ENCODE data around the gene COL27A1. TPM values are rescaled to one million over a fixed set of nuclear protein-coding genes. Genes with fewer than 3 reads are reported as not detected.

COL27A1 gene
- total and polyA plus RNA-seq, 3 donors from 2014 or later: 9.3 to 68.8 (median 25.7) TPM

GRCh38 chr9:114278881-114279570 is 123.7 kb downstream of the COL27A1 start:
- 79 to 86% methylated on average over 6 to 14 of the region's 14 CpGs for WGBS, 2 donors
- TF ChIP-seq, protein P1, sequence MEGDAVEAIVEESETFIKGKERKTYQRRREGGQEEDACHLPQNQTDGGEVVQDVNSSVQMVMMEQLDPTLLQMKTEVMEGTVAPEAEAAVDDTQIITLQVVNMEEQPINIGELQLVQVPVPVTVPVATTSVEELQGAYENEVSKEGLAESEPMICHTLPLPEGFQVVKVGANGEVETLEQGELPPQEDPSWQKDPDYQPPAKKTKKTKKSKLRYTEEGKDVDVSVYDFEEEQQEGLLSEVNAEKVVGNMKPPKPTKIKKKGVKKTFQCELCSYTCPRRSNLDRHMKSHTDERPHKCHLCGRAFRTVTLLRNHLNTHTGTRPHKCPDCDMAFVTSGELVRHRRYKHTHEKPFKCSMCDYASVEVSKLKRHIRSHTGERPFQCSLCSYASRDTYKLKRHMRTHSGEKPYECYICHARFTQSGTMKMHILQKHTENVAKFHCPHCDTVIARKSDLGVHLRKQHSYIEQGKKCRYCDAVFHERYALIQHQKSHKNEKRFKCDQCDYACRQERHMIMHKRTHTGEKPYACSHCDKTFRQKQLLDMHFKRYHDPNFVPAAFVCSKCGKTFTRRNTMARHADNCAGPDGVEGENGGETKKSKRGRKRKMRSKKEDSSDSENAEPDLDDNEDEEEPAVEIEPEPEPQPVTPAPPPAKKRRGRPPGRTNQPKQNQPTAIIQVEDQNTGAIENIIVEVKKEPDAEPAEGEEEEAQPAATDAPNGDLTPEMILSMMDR (IDR thresholded peaks at IDR 0.05): no peak
- TF ChIP-seq POLR2A (IDR thresholded peaks at IDR 0.05): no peak
- no peak for DNase-seq

GRCh38 chr9:114279693-114280092 is 124.4 kb downstream of the COL27A1 start:
- no peak overlapping the region for H3K27ac ChIP-seq
- DNase-seq: no peak
- no peaks in the 10 kb centered on the region for H3K9me3 ChIP-seq
- 90 to 91% methylated on average over 3 of the region's 3 CpGs for WGBS, 2 donors
- TF ChIP-seq POLR2A (IDR thresholded peaks at IDR 0.05): no peak
- no peak overlapping the region for H3K4me3 ChIP-seq
- H3K36me3 ChIP-seq (ENCODE audit: low read depth, missing control alignments): no peaks in the 10 kb centered on the region
- peaks cover 8% of the 10 kb centered on the region for H3K4me1 ChIP-seq
- no peaks in the 10 kb centered on the region for H3K27me3 ChIP-seq
- intact Hi-C loops (cut with DNase I; ENCODE audit: low total_unique reads): loop anchor here (10.0 kb wide), 1 partner anchor 195 kb away; no protein-coding TSS in a partner anchor

More at GRCh38 chr9:114278881-114279570, 123.7 kb downstream of the COL27A1 start:
- Histone ChIP-seq H3K4me3 (no peak overlapping the region), H3K27ac (no peak overlapping the region), H3K27me3 (no peaks in the 10 kb centered on the region), H3K4me1 (peaks cover 8% of the 10 kb centered on the region), H3K9me3 (no peaks in the 10 kb centered on the region), H3K36me3 (ENCODE audit: low read depth, missing control alignments) (no peaks in the 10 kb centered on the region)
- intact Hi-C loops (cut with DNase I; ENCODE audit: low total_unique reads): no loop called here

DNA sequence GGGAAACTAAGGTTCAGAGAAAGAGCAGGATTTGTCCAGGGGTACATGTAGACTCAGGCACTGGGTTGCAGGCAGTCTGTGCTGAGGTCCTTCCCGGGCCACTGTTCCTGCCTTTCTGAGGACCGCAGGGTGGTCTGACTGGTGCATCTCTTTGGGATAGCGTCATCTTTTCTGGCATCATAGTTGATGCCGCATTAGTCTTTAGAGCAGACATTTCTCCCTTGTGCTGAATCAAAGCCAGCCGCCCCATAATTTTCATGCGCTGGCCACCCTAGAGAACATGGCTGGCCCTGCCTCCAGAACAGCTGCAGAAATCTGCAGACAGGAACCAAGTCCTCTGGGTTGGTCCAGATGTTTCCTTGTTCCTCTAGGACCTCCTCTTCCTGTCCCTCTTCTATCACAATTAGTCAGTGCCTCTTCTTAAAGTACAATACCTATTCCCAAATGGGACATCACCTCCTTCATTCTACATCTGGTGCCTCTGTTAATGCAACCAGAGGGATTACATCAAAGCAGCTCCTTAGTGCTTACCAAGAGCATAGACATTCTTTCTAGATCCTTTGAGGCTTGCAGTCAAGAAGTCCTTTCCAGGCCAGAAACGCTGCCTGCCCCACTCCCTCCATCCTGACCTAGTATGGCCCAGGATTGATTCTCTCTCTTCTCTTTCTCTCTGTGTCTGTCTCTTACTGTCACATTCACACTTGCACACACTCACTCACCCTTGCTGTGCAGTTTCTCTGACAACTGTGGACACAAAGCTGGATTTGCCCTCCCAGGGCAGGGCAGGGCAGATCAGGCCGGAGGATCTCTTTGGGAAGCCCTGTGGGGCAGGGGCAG is 125.5 kb downstream of the COL27A1 start:
- DNase-seq: no peak

DNA sequence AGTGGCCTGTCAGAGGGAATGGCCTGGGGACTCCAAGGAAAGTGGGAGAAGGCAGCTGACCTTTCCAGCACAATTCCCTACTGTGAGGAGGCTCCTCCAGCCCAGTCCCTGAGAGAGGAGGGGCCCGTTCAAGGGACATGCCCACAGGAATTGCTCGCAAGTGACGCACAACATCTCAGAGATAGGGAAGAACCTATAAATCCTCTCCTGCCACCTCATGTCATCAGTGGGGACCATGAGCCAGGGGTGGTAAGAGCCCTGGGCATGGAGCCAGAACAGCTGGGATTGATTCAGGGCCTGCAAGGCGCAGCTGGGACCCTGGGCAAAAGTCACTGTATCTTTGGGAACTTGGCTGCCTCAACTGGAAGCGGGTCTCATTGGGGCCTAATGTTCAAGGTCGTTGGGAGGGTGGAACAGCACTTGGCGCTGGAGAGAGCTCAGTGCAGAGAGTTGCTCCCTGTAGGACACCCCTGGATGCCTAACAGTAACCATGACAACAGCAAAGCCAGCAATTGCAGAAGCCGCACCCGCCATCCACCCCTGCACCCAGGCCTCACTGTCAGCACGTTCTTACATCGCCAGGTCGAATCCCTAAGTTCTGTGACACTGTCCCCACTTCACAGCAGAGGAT is 126.3 kb downstream of the COL27A1 start:
- no peak for TF ChIP-seq POLR2A (IDR thresholded peaks at IDR 0.05)
- TF ChIP-seq, protein P1 (IDR thresholded peaks at IDR 0.05): no peak
- Histone ChIP-seq H3K4me1 (peaks cover 14% of the 10 kb centered on the region), H3K36me3 (ENCODE audit: low read depth, missing control alignments) (no peaks in the 10 kb centered on the region), H3K27me3 (no peaks in the 10 kb centered on the region), H3K4me3 (no peak overlapping the region), H3K9me3 (no peaks in the 10 kb centered on the region), H3K27ac (no peak overlapping the region)
- WGBS, 2 donors: 33 to 39% methylated on average over 7 to 12 of the region's 12 CpGs
- peak; percentile 78 for DNase-seq
- intact Hi-C loops (cut with DNase I; ENCODE audit: low total_unique reads): loop anchor here (10.0 kb wide), 1 partner anchor 197 kb away; no protein-coding TSS in a partner anchor

More for the DNA sequence above, 125.5 kb downstream of the COL27A1 start:
- Histone ChIP-seq H3K9me3 (no peaks in the 10 kb centered on the region), H3K27ac (no peak overlapping the region), H3K27me3 (no peaks in the 10 kb centered on the region), H3K4me3 (no peak overlapping the region), H3K36me3 (ENCODE audit: low read depth, missing control alignments) (no peaks in the 10 kb centered on the region), H3K4me1 (peaks cover 14% of the 10 kb centered on the region)
- WGBS, 2 donors: 64 to 67% methylated on average over 7 to 8 of the region's 8 CpGs
- intact Hi-C loops (cut with DNase I; ENCODE audit: low total_unique reads): loop anchor here (10.0 kb wide), 1 partner anchor 196 kb away; no protein-coding TSS in a partner anchor
- TF ChIP-seq, protein P1 (IDR thresholded peaks at IDR 0.05): no peak
- TF ChIP-seq POLR2A (IDR thresholded peaks at IDR 0.05): no peak

DNA sequence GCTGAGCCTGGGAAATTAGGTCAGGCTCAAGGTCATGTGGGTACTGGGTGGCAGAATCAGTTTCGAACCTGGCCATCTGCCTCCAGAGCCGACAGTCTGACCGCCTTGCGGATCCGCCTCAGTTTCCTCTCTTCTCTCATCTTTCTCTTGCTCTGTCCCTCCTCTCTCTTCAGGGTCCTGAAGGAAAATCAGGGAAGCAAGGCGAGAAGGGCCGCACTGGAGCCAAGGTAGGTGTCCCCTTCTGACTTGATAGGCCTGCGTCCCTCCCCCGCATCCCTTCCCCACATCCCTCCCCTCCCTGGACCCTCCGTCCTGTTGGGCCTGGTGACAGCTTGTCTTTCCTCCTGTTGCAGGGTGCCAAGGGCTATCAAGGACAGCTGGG is 126.8 kb downstream of the COL27A1 start:
- DNase-seq: no peak
- TF ChIP-seq POLR2A (IDR thresholded peaks at IDR 0.05): no peak
- TF ChIP-seq, protein P1 (IDR thresholded peaks at IDR 0.05): no peak
- intact Hi-C loops (cut with DNase I; ENCODE audit: low total_unique reads): loop anchor here (10.0 kb wide), 1 partner anchor 197 kb away; no protein-coding TSS in a partner anchor
- Histone ChIP-seq H3K9me3 (no peaks in the 10 kb centered on the region), H3K4me3 (no peak overlapping the region), H3K27me3 (no peaks in the 10 kb centered on the region), H3K36me3 (ENCODE audit: low read depth, missing control alignments) (no peaks in the 10 kb centered on the region), H3K27ac (no peak overlapping the region), H3K4me1 (peaks cover 14% of the 10 kb centered on the region)
- WGBS, 2 donors: 68 to 79% methylated on average over 9 to 10 of the region's 10 CpGs

Measured in testis (tissue), 3 donors.